ENCODE measurements around the gene HPCAL1.

Gene HPCAL1

DNA sequence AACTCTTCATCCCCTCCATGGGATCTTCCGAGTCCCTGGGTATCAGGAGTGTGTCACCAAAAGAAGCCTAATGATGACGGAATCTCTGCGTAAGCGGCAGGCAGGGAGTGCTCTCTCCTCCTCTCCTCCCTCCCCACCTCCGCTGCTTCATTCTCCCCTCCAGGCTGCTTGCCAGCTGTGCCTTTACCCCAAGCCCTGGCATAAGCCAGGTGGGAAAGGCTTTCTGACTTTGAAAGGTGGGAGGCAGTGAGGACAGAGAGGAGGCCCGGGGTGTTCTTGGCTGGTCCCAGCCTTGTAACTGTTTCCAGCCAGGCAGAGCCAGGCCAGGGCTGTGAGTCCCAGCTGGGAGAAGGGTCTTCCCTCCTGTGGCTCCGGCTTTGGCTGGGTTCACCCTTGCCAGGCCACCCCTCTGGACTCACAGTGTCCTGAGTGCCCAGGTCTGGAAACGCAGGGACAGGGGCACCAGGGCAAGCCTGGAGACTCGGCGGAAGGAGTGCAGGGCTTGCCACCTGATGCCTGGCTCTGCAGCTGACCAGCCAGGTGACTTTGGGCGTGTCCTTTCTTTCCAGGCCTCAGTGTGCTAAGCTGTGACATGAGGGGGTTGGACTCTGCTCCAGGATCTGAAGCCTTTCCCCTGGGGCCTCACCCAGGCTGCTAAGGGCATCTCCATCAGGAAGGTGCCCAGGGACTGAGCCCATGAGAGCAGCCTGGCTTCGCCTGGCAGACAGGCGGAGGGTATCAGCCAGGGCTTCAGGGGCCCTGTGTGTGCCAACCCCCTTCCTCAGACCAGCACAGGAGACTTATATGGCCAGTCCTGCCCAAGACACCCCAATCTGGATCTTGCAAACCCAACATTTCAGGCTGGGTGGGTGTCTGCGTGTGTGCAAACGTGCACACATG is 32.7 kb upstream of the HPCAL1 start:
- DNase-seq, result no peak

DNA sequence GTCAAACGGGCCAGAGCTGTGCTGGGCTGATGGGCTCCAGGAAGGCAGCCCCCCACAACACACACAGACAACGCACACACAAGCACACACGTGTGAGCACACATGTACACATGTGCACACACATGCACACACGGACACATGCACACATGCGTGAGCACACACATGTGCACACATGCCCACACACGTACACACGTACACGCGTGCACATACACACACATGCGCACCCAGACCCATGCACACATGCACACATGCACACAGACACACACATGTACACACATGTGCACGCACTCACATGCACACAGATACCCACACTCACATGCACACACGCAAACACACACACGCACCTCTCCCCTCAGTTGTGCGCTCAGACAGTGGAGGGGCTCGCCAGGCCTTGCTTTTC is 31.2 kb upstream of the HPCAL1 start:
- DNase-seq, result no peak

DNA sequence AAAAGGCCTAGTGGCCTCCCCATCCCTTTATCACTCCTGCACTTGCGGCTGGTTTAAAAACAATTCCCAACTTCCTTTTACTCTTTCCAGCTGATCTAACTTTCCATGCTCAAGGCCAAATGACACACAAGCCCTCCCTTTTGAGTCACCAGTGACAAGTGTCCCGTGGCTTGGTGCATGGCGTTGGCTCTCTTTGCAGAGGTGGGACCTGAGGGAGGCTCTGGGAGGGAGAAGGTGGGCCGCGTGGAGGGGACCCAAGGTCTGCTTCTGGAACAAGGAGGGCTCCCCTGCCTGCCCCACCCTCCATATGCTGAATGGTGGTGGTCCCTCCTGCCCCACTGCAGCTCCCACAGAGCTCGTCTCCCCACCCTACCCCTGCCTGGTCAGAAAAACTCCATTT is 30.8 kb upstream of the HPCAL1 start:
- DNase-seq, result no peak

DNA sequence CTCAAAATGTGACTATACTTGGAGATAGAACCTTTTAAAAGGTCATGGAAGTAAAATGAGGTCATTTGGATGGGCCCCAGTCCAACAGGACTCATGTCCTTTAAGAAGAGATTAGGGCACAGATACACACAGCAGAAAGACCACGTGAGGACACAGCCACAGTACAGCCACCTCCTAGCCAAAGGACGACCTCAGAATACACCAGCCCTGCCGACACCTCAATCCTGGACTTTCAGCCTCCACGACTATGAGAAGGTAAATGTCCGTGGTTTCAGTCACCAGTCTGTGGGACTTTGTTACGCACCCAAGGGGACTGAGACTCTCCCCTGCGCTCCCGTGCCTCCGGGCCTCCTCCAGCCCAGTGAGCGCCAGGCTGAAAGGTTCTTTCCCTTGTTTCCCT is 30.2 kb upstream of the HPCAL1 start:
- no peak for DNase-seq

DNA sequence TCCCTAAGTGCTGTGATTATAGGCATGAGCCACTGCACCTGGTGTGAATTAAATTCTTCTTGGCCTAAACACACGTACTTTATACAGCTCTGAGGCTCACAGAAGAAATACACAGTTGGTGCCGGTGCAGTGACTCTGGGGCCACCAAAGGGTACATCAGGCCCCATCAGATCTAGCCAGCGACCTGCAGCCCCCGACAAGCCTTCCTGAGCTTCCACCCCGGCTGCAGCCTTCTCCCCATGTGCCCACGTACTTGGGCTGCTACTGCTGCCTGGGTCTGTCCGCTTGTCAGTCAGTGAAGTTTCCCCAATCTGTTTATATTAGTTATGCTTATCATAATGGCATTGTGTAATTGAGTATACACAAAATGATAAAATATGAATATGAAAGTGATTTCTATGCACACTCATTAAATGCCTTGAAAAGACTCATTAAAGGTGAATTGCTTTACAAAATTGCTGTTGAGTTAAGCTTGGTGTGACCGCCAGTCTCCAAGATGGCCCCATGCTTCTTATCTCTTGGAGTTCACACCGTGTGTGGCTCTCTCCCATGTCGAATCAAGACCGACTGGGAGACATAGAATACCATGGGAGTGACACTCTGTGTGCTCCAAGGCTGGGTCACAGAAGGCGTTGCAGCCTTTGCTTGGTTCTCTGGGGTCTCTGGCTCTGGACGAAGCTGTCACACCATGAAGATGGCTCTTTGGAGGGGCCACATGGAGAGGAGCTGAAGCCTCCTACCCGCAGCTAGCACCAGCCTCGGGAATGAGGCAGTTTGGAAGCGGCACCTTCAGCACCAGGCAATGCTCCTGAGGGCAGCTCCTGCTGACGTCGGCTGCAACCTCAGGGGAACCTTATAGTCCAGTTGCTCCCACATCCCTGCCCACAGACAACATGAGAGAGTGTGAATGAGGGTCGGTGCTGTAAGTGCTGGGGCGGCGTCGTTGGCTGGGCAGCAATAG is 29.2 kb upstream of the HPCAL1 start:
- no peak for DNase-seq

DNA sequence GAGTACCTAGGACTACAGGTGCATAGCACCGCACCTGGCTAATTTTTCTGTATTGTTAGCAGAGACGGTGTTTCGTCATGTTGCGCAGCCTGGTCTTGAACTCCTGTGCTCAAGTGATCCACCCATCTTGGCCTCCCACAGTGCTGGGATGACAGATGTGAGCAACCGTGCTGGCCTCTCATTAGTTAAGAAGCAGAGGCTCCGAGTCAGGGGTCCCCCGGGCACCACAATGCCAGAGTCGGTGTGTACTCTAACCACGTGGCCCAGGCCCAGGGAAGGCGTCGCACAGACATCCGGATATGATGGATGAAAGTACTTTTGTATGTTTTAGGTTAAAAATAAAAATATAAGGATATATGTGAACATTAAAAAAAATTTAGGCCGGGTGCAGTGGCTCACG is 28.3 kb upstream of the HPCAL1 start:
- DNase-seq, result no peak

DNA sequence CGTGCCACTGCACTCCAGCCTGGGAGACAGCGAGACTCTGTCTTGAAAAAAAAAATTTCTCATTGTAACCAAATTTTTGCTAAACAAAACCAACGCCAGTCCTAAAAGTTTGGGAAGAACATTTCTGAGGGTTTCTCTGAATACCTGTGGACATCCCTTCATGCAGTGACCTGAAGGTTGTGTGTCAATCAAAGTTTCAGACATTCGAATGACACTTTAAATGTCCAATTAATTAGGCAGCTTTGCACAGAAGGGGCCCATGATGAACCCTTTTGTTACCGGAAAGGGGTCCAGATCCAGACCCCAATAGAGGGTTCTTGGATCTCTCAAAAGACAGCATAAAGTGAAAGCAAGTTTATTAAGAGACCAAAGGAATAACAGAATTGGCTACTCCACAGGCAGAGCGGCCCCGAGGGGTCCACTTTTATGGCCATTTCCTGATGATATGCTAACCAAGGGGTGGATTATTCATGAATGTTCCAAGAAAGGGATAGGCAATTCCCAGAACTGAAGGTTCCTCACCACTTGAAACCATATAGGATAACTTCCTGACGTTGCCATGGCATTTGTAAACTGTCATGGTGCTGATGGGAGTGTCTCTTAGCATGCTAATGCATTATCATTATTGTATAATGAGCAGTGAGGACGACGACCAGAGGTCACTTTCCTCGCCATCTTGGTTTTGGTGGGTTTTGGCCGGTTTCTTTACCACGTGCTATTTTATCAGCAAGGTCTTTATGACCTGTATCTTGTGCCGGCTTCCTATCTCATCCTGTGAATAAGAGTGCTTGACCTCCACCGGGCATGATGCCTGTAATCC is 27.5 kb upstream of the HPCAL1 start:
- DNase-seq, result no peak

DNA sequence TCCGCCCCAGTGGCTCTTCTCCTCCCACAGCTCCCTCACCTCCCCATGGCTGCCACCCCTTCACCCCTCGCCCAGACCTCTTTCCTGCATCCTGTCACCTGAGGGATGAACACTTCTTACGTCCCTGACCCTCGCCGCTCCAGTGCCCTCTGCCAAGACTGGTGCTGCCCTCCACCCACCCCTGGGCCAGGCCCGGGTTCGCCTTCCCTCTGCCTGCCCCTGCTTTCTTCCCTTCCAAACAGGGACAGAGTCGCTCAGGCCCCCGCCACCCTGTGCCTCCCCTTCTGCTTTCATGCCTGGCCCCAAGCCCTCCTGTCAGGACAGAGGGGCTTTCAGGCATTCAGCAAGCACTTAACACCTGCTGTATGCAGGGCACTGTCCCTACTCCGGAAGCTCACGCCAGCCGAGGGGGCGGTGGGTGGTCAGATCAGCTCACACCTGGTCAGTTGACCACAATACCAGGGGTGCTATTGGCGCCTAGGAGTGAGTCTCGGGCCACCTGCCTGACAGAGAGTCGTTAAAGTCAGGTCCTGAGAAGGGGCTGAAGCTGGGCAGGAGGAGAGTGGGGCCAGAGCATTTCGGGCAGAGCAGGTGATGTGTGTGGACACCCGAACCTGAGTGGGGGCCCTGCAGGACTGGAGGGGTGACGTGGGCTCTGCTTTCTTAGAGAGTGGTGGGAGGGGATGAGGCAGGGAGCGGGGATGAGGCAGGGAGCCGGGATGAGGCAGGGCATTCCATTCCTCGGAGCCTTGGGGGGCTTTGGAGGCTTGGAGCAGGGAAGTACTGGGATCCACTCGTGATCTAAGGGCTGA is 26.0 kb upstream of the HPCAL1 start:
- DNase-seq, result no peak

DNA sequence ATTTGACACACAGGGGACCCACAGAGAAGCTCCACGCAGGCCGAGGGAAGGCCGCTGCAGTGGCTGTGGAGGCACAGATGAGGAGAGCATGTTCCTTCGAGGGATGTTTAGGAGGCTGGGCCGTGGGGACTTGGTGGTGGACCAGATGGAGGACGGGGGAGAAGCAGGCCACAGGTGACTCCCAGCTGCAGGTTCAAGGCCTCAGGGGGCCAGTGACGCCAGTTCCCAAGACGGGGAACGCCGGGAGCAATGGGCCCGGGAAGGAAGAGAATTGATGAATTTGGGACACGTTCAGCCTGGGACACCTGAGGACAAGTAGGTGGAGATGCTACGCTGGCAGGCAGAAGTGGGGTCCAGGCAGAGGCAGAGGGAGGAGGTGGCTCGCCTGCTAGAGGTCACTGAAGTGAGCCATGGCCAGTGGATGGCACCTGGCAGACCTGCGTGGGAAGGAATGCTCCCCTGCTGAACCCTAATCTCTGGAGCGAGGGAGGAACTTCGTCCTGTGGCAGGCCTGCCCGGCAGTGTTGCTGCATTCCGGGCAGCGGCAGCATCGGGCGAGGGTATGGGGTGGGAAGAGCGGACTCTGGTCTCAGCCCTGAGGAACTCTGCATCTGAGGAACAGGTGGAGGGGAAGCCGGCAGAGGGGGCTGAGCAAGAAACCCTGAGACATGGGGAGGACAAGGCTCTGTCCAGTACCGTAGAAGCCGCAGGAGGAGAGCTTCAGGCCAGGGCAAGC is 25.2 kb upstream of the HPCAL1 start:
- no peak for DNase-seq

DNA sequence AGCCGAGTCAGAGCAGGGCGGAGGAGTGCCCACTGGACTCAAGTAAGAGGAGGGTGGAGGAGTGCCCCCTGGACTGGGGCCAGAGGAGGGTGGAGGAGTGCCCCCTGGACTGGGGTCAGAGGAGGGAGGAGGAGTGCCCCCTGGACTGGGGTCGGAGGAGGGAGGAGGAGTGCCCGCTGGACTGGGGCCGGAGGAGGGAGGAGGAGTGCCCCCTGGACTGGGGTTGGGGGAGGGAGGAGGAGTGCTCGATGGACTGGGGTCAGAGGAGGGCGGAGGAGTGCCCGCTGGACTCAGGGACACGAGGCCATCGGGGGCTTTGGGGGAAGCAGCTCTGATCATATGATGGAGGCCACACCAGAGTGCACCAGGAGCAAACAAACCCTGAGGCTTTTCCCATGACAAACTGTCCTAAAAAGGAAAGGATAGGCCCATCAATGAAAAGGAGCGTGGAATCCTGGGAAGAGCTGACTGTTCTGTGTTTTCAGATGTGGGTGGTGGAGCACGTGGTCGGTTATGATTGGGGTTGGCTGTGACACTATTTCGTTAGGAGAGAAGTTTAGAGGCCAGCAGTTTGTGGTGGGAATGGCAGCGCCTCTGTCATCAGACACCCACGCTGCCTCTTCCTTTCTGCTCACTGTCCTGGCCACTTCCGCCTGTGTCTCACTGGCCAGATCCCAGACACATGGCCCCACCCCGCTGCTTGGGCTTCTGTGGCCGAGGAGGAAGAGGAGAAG is 24.5 kb upstream of the HPCAL1 start:
- no peak for DNase-seq

DNA sequence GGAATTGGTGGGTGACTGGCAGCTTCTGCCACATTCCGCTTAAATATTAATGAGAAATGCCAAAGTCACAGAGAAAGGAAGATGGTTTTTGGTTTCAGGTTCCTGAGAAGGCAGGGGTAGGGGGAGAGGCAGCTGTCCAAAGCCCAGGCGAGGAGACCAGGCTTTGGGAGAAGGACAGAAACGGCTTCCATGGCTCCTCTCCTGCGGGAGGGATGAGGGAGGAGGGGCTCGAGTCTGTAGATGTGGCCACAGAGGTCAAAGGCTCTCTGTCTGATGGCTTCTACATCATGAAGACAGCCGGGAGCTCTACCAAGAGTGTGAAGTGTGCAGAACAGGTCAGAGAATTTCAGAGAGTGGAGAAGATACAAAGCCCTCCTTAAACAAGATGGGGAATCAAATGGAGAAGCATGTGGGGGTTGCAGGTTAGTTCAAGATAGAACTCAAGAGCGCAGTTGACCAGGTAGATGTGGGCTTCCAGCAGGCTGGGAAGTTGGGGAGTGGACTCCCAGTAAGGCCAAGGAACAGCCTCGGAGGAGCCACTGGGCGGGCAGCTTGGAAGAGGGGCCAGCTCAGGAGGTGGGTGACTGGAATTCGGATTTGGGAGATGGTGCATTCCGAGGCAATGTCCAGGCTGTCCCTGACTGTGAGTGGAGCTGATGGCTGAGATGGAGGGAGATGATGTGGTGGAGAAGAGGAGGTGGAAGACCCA is 23.8 kb upstream of the HPCAL1 start:
- no peak for DNase-seq

DNA sequence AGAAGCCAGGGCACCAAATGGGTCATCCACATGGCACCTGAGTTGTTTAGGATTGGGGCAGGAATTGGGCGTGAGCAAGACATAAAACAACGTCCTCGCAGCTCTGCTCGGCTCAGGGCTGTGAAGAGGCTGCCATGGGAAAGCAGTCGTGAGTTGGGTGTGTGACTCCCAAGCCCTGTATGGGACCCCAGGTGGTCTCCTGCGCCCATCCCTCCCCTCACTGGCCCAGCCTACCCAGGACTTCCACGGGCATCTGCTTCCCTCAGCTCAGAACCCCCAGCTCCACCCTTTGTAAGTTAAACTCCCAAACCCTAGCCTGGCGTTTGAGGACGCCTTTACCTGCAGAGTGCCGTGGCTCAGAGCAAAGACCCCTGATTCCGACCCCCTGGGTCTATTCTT is 23.2 kb upstream of the HPCAL1 start:
- DNase-seq, result no peak

DNA sequence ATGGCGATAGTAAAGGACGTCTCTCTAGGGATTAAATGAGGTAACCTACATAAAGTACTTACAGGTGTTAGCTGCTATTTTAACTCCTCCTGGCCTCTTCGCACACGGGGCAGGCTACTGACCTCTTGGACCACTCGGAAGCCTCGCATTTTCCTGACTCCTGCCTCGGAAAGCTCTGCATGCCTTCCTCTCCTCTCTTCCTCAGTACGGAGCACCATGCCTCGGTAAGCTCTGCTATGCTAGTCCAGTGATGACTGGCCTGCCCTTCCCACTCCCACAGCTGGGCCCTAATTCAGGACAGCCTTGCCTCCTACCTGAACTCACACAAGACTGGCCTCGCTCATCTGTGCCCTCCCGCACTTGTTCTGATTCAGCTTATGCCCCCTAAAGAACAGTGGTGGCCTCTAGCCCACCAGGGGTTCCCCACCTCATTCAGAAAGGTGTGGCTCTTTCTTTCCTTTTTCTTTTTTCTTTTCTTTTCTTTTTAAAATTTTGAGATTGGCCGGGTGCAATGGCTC is 22.7 kb upstream of the HPCAL1 start:
- no peak for DNase-seq

DNA sequence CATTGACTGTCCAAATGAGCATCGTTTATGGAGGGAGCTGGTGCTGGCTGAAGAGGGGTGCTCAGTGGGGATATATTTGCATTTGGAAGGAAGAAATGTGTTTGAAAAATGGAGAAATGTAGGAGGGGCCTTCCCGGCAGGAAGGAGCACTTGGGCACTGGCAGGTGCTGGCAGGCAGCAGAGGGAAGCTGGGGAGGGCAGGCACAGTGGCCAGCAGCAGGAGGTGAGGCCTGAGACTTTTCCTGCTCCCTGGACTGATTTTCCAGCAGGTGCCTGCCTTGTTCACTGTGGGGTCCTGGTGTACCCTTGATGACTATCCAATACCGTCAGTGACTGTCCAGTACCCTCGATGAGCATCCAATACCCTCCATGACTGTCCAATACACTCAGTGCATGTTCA is 20.8 kb upstream of the HPCAL1 start:
- no peak for DNase-seq

DNA sequence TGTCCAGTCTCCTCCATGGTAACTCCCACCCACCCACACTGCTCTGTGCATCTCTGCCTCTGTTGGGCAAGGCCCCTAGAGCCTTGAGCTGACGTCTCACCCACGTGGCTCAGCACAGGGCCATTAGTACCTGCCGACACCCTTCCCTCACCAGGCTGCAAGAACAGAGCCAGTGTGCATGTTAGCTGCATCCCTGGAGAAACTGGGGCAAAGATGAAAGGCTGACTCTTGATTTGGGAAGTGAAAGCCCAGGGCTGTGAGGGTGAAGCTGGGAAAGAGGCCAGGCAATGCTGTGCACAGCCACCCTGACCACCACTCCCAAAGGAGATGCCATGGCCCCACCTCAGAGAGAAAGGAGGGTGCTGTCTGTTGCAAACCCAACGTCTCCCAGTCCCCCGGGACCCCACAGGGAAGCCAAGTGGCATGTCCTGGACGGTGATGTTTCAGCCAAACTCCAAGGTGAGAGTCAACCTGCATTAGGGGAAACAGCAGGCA is 20.0 kb upstream of the HPCAL1 start:
- DNase-seq, result no peak

DNA sequence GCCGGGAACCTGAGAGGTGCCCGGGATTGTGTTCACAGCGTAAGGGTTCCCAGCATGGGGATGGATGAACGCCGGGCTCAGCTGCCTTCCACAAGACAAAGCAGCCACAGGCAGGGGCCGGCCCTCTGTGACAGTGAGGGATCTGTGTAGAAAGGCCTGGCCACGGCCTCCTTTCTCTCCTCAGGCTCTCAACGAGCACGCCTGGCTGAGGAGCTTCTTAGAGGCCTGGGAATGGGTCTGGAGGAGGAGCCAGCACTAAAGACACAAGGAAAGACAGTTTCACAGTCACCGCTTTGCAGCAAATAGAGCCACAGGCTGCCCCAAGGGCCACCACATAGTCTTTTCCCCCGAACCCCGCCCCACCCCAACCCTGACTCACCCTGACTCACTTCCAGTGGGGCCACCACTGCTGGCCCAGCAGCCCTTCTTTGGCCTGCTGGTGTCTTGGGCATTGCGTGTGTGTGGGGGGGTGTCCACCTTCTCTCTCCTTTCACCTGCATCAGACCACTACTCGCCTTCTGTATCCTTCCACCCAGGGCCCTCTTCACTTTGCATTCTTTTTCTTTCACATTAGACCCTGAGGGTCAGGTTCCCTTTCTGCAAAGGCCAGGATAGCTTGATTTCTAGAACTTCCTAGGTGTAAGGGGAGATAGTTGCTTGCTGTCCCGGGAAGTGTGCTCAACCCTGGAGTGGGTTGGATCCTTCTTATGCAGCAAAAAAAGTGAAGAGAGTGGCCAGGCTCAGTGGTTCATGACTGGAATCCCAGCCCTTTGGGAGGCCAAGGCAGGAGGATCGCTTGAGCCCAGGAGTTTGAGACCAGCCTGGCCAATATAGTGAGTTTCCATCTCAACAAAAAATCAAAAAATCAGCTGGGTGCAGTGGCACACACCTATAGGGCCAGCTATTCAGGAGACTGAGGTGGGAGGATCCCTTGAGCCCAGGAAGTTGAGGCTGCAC is 19.3 kb upstream of the HPCAL1 start:
- DNase-seq, result no peak

DNA sequence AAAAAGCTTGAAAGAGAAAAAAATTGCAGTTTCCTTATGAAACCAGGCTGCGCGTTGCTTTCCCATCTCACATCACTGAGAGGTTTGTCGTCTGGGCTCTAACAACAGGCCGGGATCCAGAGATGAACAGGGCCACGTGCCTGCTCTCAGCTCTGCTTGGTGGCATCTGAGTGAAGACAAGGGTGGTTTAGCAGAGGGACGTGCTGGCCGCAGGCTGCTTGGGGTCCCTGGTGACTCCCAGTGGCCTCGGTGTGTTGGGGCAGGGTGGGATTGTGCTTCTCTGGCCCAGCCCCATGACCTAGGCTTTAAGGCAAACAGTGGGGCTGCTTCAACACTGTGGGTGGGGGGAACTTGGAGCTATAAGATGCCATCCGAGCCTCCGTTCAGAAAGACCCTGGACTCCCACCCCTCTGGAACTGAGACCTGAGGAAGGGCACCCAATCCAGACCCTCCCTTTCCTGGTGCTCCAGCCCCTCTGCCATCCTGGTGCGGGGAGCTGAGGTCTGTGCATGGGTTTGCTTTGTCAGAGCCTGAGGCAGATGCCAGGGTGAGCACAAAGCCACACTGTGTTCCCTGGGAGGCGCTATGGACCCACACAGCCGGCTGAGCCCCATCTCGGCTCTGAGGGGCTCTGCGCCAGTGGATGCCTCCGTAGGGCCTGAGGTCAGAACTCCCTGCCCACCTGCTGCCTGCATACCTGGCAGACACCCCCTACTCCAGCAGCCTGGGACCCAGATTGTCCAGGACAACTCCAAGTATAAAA is 18.4 kb upstream of the HPCAL1 start:
- DNase-seq, result no peak

DNA sequence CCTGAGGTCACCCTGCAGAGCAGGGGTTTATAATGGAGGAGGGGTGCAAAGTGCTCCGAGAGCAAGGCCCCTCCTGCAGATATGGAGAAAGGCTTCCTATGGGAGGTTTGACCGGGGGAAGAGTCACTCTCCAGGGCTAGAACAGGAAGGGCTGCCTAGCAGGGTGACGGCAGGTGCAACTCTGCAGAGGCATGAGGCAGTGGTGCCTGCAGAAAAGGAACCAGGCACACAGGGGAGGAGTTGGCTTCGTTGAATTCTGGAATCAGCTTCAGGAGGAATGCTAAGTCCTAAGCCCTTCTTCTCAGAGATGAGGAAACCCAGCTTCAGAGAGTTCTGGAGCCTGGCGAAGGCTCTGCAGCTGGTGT is 17.5 kb upstream of the HPCAL1 start:
- no peak for DNase-seq

Measured in NCI-H1694 treated with DMSO at 0.1 percent for 48 hours (cell line).